Eye (tissue), 1 donor: ENCODE results near the gene GSAP.

Source experiments
- DNase-seq: peaks from one replicate; pipeline ENCODE4 v3.0.0-alpha.2; 2015

Gene GSAP

GRCh38 chr7:77434570-77435275, 18.6 kb upstream of the GSAP start:
- no peak for DNase-seq

- no peak for DNase-seq
These were observed 17.8 kb upstream of the GSAP start for GRCh38 chr7:77433901-77434300.

GRCh38 chr7:77430927-77431326, 14.8 kb upstream of the GSAP start:
- peak; percentile 31 for DNase-seq

GRCh38 chr7:77428777-77429231, 12.7 kb upstream of the GSAP start:
- no peak for DNase-seq

GRCh38 chr7:77427996-77428603, 12.0 kb upstream of the GSAP start:
- DNase-seq = peak; percentile 11

- peak; percentile 41 for DNase-seq
These were observed 10.4 kb upstream of the GSAP start for GRCh38 chr7:77426521-77427051.

GRCh38 chr7:77426052-77426404, 9.9 kb upstream of the GSAP start:
- DNase-seq = no peak

GRCh38 chr7:77425101-77426051, 9.2 kb upstream of the GSAP start:
- DNase-seq = peak; percentile 72

GRCh38 chr7:77422500-77422899, 6.4 kb upstream of the GSAP start:
- no peak for DNase-seq

- no peak for DNase-seq
These were observed 5.0 kb upstream of the GSAP start for GRCh38 chr7:77420986-77421672.

GRCh38 chr7:77420438-77420837, 4.3 kb upstream of the GSAP start:
- no peak for DNase-seq

GRCh38 chr7:77419102-77419501, 3.0 kb upstream of the GSAP start:
- DNase-seq = no peak

- DNase-seq = no peak
These were observed 1.7 kb upstream of the GSAP start for GRCh38 chr7:77417801-77418200.

- DNase-seq = no peak
These were observed 647 bp upstream of the GSAP start for GRCh38 chr7:77416621-77417371.

GRCh38 chr7:77415476-77415822, 700 bp downstream of the GSAP start:
- no peak for DNase-seq

GRCh38 chr7:77413861-77414424, 2.2 kb downstream of the GSAP start:
- no peak for DNase-seq

GRCh38 chr7:77413128-77413527, 3.0 kb downstream of the GSAP start:
- DNase-seq = no peak

- DNase-seq = no peak
These were observed 6.2 kb downstream of the GSAP start for GRCh38 chr7:77409739-77410547.

GRCh38 chr7:77409005-77409738, 7.0 kb downstream of the GSAP start:
- DNase-seq = no peak

GRCh38 chr7:77407906-77408305, 8.2 kb downstream of the GSAP start:
- no peak for DNase-seq
